Hematopoietic multipotent progenitor cell treated with erythropoietin and hydrocortisone succinate and interleukin-3 and kit ligand, for 6 days (in vitro differentiated cells): Measurements from ENCODE around the gene TAGLN3.

ENCODE experiments used
- DNase-seq: peaks from one replicate; pipeline ENCODE4 v3.0.0-alpha.2; 2015

The TAGLN3 gene

GRCh38 chr3:112056451-112056929 is 57.8 kb downstream of the TAGLN3 start:
- no peak for DNase-seq

- no peak for DNase-seq
Observed at GRCh38 chr3:112059497-112059896, 60.8 kb downstream of the TAGLN3 start.

GRCh38 chr3:112061152-112061551 is 62.4 kb downstream of the TAGLN3 start:
- DNase-seq, result no peak
